T1000 (cell line): Measurements from ENCODE around the gene SERHL2.
"Not testable (repeated sequence)": the region's sequence is repeated elsewhere in the genome, so short reads cannot be mapped to it uniquely, and the experiment has no call there.

Experiments used
- DNase-seq: peaks from one replicate; lab custom pipeline; 2025; ENCODE audit warnings: mixed read lengths; lab: John Stamatoyannopoulos, UW

SERHL2 gene

DNA sequence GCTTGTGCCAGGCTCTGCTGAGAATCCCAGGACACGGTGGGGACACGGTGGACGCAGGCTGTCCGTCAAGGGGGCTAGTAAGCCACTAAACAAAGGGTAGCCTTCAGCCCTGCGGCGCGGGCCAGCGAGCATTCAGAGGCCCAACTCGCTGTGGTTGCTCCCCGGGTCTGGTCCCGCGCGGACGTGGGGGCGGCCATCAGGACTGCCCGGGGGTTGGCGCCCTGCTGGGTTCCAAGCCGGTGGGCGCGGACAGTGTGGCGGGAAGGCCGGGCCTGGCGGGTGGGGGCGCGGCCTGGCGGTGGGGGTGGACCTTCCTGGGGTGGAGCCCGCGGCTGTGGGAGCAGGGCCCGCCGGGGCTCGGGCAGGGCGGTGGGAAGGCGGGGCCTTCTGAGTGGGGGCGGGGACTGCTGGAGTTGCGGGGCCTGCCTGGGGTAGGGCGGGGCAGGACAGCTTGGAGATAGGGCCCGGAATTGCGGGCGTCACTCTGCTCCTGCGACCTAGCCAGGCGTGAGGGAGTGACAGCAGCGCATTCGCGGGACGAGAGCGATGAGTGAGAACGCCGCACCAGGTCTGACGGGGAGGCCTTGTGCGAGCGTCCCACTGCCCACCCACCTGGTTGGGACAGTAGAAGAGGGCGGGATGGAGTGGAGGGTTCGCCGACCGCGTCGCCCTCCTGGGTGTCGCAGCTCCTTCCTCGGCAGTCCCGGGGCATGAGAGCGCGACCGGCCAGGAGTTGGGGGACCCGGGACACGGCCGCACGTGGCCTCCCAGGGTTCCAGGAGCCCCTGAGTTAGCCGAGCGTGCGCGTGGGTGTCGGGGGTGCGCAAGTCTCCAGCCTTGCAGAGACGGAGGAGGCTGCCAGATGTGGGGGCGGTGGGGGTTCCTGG, at the start of gene SERHL2:
Gene SERHL2 (plus strand): TSS at position 482 of the 887 bp plus-strand sequence. CDS start 65 bp downstream, at position 547.
- peak; percentile 69 for DNase-seq

DNA sequence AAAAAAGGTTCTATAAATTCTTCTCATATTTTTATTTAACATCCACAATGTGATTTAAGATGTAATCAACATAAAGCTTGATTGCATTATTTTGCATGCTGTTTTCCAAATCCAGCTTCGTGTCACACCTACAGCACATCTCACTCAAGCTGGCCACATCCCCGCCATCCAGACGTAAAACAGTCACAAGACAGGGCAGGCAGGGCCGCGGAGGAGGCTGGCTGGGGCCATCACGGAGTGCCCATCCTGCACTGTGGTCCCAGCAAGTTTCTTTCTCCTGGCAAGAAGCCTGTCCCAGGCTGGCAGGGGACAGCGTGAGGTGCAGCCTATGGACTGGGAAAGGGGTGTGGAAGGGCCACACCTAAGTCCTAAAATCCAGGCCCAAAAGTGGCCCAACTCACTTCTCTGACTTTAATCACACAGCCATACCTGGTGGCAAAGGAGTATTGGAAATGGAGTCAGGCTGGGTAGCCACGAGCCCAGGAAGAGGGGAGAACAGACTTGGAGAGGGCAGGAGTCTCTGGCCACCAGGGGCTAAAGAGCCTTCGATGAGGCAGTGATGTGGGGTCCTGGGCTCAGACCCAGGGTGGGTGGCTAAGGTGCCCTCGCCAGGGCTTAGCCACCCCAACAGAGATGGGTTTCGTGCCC, 45.3 kb upstream of the SERHL2 start:
- DNase-seq, result not testable (repeated sequence)

DNA sequence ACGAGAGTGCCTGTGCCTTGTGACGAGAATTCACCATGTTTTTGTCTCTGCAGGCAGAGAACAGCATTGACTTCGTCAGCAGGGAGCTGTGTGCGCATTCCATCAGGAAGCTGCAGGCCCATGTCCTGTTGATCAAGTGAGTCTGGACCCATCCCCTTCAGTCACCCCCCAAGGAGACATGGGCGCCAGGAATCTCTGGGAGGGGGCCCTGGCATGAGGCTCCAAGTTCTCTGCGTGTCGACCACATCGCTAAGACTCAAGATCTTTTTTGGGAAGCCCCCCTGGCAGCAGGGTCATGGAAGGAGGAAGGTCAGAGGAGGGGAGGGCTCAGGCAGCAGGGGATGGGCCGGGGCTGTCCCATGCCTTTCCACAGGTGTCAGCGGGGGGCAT, 44.8 kb upstream of the SERHL2 start:
- DNase-seq, result not testable (repeated sequence)

GRCh38 chr22:42509548-42509947, 44.2 kb upstream of the SERHL2 start:
- no peak for DNase-seq

- DNase-seq, result no peak
Observed at GRCh38 chr22:42511401-42511891, 42.3 kb upstream of the SERHL2 start.

GRCh38 chr22:42512273-42512990, 41.3 kb upstream of the SERHL2 start:
- not testable (repeated sequence) for DNase-seq

GRCh38 chr22:42514331-42514730, 39.4 kb upstream of the SERHL2 start:
- DNase-seq, result not testable (repeated sequence)

- not testable (repeated sequence) for DNase-seq
Observed at GRCh38 chr22:42515304-42515703, 38.5 kb upstream of the SERHL2 start.

DNA sequence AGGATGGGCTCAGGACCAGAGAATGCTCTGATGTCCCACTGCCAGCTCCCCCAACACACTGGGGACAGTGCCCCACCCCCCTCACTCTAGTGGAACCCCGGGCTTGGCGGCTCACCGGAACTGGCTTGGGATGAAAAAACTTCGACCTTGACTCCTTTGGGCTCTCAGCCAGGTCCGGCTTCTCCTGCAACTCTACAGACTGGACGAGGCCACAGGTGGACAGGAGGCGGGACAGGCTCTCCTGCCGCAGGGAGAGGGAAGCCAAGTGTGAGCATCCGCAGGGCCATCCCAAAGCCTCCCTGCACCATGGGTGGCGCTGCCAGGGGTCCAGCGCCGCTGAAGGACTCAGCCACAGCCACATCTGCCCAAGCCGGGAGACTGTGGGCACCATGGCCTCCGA, 37.9 kb upstream of the SERHL2 start:
- DNase-seq, result no peak

DNA sequence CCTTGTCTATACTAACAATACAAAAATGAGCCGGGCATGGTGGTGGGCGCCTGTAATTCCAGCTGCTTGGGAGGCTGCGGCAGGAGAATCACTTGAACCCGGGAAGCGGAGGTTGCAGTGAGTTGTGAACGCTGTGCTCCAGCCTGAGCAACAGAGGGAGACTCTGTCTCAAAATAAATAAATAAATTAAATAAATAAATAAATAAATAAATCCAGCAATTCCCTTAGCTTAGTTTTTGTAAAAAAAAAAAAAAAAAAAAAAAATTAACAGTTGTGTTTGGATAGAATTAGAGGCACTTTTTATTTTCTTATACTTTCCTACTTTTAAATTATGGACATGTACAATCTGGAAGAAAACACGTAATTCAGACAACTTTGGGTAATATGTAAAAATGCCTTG, 36.7 kb upstream of the SERHL2 start:
- DNase-seq, result not testable (repeated sequence)

DNA sequence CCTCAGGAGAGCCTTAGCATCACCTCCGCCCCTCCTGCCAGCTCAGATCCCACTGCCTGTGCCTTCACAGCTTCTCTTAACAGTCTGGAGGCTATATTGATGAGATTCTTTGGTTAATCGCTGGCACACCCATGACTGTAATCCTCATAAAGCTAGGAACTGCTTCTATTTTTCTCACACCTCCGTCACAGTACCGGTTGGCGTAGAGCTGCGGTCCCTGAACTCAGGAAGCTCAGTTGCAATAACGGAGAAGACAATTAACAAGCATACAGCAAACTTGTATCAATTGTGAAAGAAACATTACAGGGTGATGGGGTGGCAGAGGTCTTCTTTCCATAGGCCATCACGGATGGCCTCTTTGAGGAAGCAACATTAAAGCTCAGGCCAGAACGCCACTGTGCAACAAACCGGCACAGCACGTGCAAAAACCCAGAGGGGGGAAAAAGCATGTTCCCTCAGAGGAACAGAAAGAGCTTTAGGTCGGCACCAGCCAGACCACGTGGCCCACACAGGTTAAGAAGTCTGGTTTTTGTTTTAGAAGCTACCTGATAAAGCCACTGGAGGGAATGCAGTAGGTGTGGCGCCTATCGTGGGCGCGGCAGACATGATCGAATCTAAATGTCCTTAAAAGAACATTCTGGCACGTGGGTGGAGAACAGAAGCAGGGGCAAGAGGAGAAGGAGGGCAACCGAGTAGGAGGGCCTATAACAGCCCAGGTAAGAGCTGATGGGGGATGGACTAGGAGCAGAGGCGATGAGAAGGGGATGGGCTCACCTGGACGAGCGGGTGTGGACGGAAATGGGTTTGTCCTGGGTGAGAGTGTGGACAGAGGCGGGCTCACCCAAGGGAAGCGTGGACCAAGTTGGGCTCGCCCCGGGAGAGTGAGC, 34.9 kb upstream of the SERHL2 start:
- DNase-seq, result not testable (repeated sequence)

DNA sequence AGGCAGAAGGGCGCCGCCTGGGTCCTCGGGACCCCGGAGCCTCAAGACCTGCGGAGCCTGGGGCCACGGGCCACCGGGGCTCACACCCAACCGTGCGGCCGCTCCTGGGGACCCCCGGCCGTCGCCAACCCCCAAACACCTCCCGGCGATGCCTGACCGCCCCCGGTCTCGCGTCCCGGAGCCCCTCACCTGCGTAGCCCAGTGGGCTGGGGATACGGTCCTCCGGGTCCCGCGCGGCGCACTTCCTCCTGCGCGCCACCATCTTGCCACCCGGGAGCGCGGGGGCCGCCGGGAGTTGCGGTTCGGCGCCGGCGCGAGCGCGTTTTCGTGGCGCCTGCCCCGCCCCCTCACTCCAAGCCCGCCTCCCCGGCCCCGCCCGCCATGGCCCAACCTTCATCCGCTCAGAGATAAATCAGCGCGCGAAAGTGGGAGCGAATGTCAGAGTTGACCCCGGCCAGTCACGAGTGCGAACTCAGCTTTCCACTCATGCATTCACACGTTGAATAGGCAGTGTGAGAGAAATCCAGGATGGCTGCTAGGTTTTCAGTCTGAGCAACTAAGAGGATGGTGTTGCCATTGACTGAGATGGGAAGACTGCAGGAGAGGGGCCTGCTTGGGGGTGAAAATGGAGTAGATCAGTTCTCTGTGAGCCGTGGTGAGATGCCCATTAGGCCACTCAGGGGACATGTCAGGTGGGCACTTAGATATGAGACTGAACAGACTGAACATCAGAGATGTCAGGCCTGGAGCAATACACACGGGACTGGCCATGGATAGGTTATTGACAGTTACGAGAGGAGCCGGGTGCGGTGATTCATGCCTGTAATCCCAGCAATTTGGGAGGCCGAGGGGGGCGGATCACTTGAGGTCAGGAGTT, 34.0 kb upstream of the SERHL2 start, which contains the start of gene RRP7A:
Gene RRP7A (minus strand): TSS at position 272 of the 877 bp plus-strand sequence. CDS start 10 bp downstream, at position 262.
- DNase-seq, result peak; percentile 42

- no peak for DNase-seq
Observed at GRCh38 chr22:42521228-42521546, 32.6 kb upstream of the SERHL2 start.

DNA sequence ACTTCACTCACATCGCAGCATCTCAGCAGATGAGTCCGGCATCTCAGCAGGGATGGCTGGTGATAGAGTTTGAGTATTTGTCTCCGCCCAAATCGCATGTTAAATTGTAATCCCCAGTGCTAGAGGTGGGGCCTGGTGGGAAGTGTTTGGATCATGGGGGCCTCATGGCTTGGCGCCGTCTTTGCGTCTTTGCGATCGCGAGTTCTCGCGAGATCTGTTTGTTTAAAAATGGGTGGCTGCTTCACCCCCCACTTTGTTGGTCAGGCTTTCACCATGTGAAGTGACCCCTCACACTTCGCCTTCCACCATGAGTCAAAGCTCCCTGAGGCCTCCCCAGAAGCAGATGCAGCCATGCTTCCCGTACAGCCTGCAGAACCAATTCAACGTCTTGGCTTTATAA, 31.2 kb upstream of the SERHL2 start:
- DNase-seq, result no peak

DNA sequence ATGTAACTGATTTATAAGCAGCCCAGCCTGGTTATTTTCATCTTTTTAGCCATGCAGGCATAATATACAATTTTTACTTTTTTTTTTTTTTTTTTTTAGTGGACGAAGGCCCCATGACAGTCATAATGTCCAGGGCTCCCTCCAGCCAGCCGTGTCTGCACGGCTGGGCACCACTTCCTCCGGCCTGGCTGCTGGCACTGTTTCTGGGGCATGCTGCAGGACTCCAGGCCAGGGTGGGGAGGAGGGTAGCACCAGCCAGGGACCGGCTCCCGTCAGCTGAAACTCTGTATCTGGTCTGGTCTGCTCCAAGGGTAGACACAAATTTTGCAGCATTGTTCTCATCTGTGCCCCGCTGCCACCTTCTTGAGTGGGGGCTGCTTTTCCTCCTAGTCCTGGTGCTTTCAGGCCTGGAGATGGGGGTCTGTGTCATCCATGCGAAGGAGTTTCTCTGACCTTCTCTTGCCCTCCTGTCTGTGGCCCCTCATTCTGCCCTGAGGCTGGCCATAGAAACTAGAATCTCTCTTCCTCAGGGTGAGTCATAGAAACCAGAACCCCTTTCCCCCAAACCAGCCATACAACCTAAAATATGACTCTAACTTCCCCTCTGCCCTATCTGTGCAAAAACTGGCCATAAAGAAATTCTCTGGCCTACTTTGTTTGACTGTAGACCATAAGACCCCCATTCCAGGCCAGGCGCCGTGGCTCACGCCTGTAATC, 25.0 kb upstream of the SERHL2 start:
- no peak for DNase-seq

DNA sequence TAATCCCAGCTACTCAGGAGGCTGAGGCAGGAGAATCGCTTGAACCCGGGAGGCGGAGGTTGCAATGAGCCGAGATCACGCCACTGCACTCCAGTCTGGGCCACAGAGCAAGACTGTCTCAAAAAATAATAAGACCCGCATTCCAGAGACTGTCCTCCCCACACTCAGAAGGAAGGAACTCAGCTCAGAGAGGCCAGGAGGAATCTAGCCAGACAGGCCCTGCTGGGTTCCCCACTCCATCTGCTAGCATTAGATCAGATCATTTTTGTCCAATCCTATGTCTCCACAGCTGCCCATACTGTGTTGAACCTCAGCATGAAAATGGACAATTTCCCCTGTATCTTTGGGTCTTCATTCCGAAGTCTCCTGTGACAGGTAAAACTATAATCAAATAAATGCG, 24.3 kb upstream of the SERHL2 start:
- not testable (repeated sequence) for DNase-seq

GRCh38 chr22:42531401-42532084, 22.2 kb upstream of the SERHL2 start:
- not testable (repeated sequence) for DNase-seq

DNA sequence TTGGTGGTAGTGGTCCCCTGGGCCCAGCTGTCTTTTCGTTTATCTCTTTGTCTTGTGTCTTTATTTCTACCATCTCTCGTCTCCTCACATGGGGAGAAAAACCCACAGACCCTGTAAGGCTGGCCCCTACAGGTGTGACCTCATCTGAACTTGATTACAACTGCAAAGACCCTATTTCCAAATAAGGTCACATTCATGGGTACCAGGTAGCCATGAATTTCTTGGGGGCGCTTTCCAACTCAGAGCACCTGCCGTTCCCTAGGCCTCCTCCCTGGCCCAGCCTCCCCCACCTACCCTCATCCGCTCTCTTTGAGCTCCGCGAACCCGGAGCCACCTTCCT, 20.1 kb upstream of the SERHL2 start:
- DNase-seq, result no peak

DNA sequence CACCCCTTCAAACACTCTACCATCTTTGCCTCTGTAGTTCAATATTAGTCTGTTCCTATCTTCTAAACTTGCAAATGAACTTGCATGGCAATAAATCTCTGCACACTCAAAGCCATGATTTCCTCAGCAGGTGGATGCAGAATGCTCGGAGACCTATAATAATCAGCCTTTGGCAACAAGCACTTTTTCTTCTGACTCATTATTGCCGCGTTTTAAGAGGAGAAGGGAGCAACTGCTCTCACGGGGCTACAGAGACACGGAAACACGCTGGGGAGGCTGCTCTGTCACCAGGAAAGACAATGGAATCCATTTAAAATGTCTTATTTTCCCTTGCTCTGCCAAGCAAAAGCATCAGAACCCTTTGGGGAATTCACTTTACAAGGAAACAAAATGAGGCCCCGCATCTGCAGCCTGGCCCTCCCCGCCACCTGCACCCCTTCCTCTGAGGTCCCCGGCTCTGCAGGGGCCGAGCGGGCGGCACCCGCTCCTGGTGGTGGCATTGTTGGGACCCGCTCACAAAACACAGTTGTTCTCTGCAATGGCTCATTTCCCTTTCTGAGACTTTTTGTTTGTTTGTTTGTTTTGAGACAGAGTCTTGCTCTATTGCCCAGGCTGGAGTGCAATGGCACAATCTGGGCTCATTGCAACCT, 18.5 kb upstream of the SERHL2 start:
- not testable (repeated sequence) for DNase-seq
